Mesenteric fat pad (tissue), 1 donor: ENCODE results near the gene ZNF12. TPM values are rescaled to one million over a fixed set of nuclear protein-coding genes. Genes with fewer than 3 reads are reported as not detected.
"Not testable (repeated sequence)": the region's sequence is repeated elsewhere in the genome, so short reads cannot be mapped to it uniquely, and the experiment has no call there.

ENCODE experiments used
- DNase-seq: peaks from one replicate; pipeline ENCODE4 v3.0.0-alpha.2; 2020; ENCODE audit warnings: low spot score
- long read RNA-seq: library from polyadenylated mRNA; unstranded; transcript quantifications from one replicate; pipeline ENCODE4 v2.0.0, GENCODE V29; 2020
- total RNA-seq: library from RNA; stranded (reverse); fragmentation: NEBNext Ultra II Directional; extraction: Animal tissue kit (Norgen Biotek cat#: 25700); gene quantifications from one replicate; pipeline ENCODE4 v1.2.1, GENCODE V29; 2021
- donor health status: DM: yes; HTN: yes; CAD: no.

Gene ZNF12
- total RNA-seq, result 16.6 TPM
- long read RNA-seq, partial matches to known transcripts, result 0 of 1 reads
- long read RNA-seq, other reads (novel, unspliced or antisense), result 1 of 1 reads

DNA sequence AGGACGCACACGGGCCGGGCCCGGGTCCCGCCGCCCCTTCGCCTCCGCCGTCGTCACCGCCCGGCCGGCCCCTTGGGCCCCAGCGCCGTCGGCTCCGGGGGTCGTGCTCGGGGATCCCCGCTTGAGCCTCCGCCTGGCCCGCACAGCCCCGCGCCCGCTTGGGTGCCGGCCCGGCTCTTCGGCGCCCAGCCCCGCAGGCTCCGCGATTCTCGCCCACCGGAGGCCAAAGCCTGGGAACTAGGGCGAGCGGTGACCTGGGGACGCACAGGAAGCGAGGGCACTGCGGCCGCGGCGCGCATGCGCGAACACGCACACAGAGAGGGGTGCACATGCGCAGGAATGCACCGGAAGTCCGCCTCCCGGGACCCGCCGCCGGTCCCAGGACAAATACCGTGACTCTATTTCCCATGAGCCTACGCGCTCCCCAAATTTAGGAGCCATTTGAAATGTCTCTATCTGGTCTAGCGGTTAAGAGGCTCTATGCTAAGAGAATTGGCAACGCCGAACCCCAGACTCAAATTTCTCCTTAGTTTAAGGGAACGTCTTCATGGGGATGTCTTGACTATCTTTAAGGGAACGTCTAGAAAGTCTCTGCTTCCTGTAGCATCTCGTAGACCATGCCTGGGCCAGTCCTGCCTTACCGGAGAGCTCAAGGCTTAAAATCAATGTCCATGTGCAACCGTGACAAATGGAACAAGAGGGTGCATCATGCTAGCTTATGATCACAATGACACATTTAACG, at the start of gene ZNF12:
ZNF12 (minus strand) TSS at position 282 of the 742 bp plus-strand sequence. CDS start 1,774 bp downstream, outside the sequence.
- DNase-seq, result peak; percentile 99

DNA sequence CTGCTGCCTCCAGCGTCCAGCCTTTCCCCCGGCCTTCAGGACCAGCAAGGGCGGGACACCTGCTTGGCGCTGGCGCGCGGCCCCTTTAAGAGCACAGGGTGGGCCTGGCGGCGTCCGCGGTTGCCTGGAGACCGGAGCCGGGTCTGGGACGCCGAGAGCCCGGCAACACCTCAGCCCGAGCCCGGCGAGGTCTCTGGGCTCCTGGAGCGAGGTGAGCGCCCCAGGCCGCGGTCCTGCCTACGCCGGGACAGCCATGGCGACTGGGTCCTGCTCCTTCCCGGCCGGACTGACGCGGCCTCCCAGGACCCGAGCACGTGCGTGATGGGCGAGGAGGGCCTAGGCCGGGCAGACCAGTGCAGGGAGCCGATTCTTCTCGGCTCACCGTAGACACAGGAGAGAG, 47.2 kb upstream of the ZNF12 start, which contains the start of gene RSPH10B2:
RSPH10B2 (plus strand) TSS at position 140 of the 400 bp plus-strand sequence. CDS start 3,575 bp downstream, outside the sequence.
- DNase-seq, result not testable (repeated sequence)

DNA sequence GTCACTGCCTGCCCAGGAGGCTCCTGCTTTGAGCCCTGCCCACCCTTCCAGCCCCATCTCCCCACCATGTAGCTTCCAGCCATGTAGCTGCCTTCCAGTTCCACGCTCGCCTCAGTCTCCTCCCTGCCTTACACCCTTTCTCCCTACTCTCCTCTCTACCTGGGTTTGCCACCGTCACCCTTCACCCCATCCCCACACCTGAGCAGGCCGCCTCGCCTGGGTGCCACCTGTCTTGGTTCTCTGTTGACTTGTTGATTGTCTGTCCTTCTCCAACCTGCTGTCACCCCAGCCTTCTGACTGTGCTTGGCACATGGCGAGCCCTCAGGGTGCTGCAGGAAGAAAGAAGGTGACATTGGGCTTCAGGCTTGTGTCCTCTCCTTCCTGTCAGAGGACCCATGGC, 43.4 kb upstream of the ZNF12 start:
- not testable (repeated sequence) for DNase-seq

DNA sequence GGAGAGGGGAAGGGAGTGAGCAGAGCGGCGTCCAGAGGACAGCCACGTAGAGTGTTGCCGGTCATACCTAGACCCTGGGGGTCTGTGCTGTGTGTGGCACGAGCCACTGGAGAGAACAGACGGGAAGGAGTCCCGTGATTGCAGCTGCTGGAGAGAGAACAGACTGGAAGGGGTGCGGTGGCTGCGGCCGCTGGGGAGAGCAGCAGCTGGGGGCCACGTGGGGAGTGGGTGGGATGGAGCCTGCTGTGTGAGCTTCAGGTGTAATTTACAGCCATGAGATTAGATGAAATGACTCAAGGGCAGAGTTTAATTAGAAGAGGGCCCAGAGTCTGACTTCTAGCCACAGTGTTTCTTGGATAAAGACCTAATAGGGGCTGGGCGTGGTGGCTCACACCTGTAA, 42.6 kb upstream of the ZNF12 start:
- DNase-seq, result not testable (repeated sequence)

DNA sequence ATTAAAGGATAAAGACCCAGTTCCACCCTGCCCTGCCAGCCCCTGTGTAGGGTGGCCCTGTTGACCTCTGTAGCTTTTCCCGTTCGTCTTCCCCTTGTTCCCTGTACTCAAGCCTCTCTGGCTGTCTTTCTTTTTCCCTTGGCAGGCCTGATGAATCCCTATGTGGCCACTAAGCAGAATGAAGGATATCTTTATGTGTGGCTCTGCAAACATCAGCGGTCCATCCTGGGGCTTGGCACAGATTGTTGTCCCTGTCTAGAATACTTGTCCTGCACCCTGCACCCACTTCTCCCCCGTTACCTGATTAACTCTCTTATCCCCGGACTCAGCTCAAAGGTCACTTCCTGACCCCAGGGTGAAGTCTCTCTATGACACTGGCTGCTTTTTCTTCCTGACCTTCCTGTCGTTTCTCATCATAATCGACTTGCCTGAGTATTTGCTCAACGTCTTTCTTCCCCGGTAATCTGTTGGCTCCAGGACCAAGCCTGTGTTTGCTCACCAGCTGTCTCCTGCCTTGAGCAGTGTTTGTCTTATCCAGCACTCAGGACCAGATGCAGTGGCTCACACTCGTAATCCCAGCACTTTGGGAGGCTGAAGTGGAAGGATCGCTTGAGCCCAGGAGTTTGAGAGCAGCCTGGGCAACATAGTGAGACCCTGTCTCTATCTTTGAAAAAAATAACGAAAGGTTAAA, 37.8 kb upstream of the ZNF12 start:
- not testable (repeated sequence) for DNase-seq

DNA sequence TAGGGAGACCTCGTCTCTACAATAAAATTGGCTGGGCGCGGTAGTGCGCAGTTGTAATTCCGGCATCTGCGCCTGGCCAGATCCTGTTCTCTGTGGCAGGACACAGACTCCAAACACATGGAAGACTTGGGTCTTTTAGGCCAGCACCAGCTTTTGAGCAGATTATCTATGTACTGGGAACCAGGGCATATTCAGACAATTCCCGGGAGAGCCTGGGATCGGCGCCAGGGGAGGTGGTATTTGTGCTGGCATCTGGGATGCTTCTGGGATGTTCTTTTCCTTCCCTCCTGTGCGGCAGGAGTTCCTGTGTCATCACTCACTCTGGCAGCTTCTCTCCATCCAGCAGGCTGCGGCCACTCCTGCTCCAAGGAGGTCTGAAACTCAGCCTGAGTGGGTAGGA, 31.7 kb upstream of the ZNF12 start:
- not testable (repeated sequence) for DNase-seq

DNA sequence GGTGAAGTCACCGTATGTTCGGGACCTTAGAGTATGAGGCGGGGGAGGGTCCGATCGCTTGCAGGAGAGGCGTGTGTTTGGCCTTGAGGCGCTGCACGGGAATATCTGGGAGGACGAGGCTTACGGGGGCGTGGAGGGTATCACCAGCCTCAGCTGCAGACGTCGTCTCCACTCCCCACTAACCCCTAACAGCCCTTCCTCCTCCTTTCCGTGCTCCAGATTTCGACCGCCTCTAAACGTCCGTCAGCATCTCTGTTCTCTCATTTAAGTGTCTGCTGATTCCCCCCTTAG, 23.5 kb upstream of the ZNF12 start:
- DNase-seq, result no peak

DNA sequence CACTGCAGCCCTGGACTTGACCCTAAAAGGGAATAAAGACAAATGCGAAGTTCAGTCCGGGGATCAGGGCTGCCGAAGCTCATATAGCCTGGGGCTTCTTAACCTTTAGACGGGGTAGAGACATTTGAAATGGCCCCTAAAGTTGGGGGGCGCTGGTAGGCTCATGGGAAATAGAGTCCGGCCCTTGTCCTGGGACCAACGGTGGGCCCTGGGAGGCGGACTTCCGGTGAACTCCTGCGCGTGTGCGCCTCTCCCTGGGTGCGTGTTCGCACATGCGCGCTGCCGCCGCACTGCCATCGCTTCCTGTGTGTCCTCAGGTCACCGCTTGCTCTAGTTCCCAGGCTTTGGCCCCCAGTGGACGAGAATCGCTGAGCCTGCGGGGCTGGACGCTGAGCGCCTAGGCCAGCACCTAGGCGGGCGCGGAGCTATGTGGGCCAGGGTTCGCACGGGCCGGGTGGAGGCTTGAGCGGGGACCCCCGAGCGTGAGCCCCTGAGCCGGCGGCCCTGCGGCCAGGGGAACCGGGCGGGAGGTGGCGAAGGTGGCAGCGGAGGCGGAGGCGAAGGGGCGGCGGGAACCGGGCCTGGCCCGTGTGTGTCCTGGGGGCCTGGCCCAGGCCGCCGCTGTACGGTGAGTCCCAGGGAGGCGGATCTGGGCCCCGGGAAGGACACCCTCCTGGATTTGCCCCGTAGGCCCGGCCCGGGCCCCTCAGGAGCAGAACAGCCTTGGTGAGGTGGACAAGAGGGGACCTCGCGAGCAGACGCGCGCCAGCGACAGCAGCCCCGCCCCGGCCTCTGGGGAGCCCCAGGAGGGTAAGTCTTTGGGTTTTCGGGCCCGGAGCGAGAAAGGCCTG, 23.0 kb upstream of the ZNF12 start:
- peak; percentile 95 for DNase-seq

DNA sequence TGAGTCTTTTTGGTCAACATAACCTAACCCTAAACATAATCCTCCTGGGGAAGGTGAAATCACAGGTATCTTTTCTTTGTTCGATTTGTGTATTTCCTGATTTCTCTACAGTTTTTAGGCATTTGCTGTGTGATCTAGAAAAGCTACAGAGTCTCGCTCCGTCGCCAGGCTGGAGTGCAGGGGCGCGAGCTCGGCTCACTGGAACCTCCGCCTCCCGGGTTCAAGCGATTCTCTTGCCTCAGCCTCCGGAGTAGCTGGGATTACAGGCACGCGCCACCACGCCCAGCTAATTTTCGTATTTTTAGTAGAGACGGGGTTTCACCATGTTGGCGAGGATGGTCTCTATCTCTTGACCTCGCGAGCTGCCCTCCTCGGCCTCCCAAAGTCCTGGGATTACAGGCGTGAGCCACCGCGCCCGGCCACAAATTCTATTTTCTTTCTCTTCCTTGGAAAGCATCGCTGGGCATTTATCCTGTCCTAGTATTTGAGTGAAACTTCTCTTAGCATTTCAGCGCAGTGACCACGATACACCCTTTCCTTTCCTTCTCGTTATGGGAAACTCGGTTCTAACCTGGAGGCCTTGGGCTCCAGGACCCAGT, 22.2 kb upstream of the ZNF12 start:
- not testable (repeated sequence) for DNase-seq

DNA sequence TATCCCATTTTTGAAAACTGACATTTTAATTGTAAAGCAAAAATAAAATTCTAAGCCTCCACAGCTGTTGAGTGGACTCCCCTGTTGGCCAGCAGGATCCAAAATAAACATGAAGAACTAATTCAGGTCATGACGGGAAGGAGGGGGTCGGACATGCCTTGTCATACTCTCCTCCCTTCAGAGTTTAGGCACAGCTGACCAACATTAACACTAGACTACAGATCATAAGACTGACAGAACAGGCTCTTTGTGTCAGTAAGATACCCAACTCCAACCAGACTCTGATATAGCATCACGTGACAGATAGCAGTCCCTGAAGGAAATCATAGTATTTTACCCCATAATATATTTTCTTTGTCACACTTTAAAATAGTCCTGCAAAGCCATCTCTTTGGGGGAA, 20.9 kb upstream of the ZNF12 start:
- DNase-seq, result no peak

DNA sequence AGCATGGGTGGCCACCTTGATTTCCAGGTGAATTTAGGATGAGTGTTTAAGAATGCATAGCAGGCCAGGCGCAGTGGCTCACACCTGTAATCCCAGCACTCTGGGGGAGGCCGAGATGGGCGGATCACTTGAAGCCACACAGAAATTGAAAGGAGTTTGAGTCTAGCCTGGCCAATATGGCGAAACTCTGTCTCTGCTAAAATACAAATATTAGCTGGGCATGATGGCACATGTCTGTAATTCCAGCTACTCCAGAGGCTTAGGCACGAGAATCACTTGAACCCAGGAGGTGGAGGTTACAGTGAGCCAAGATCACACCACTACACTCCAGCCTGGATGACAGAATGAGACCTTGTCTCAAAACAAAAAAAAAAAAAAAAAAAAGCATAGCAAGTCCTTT, 19.6 kb upstream of the ZNF12 start:
- DNase-seq, result not testable (repeated sequence)

DNA sequence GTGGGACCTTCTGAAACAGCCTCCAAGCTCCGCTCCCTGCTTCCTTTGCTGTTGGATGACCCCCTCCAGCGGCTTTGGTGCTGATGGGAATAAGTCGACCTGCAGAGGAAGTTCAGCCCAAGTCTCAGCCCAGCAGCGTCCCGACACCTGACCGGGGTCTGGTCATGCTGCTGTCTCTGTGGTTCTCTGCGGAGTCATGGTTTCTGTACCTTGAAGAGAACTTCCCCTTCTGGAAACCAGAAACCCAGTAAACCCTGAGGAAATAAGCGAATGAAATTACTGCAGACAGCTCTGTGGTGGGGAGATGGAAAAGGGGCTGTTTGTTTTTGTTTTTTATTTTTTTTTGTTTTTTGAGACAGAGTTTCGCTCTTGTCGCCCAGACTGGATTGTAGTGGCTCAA, 18.3 kb upstream of the ZNF12 start:
- DNase-seq, result no peak

DNA sequence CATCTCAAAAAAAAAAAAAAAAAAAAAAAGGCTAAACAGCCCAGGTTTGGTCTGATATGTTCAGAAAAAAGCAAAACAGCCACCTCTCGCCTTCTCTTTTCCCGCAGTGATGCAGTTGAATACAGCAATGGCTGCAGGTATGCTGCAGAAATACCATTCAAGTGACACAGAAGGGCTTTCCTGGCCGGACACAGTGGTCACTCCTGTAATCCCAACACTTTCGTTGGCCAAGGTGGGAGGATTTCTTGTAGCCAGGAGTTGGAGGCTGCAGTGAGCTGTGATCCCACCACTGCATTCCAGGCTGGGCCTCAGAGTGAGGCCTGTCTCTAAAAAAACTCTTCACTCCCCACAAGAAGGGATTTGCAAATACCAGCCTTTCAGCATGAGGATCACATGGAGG, 17.6 kb upstream of the ZNF12 start:
- DNase-seq, result not testable (repeated sequence)

DNA sequence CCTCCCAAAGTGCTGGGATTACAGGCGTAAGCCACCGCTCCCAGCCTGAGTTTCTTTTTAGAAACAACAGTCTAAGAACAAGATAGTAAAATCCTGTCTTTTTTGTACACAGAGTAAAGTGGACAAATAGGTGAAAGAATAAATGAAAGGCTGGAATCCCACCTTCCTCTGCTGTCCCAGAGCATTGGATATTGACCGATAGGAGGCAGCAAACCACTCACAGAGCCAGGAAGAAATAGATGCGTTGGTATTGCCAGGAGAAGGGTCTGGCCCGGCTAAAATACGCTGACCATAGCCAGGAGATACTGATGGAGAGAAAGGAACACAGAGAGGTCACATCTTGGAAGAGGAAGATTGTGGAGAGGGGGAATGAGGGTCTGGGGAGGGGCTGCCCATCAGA, 11.4 kb upstream of the ZNF12 start:
- DNase-seq, result no peak

DNA sequence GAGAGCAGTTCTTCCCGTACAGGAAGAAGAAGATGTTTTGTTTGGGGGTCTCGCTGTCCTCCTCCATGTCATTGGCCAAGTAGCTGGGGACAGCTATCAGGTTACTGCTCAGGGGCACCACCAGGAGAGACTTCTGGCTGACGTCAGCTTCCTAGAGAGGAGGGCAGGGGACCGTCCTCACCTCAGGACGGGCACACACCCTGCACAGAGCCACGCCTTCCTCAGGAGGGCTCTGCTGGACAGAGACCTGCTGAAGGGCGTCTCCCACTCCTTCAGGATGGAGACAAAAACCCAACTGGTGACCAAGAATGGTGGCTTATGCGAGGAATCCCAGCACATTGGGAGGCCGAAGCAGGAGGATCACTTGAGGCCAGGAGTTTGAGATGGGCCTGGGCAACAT, 9.2 kb upstream of the ZNF12 start:
- not testable (repeated sequence) for DNase-seq

DNA sequence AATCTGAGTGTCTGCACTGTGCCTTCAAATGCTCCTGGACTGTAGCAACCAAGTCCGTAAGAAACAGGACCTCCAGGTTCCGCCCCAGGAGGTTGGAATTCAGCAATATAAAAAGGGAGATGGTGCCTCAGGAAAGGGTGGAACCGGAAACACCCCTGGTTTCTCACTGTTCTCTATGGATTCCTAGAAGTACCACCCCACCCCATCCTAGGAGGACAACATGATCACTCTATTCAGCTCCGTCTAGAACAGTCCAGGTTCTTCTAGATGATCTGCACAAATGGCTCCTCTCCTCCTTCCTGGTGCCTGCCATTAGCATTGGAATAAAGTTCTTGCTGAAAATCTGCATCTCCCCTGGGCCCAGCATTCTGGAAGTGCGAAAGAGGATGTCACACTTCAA, 7.6 kb upstream of the ZNF12 start:
- DNase-seq, result no peak

DNA sequence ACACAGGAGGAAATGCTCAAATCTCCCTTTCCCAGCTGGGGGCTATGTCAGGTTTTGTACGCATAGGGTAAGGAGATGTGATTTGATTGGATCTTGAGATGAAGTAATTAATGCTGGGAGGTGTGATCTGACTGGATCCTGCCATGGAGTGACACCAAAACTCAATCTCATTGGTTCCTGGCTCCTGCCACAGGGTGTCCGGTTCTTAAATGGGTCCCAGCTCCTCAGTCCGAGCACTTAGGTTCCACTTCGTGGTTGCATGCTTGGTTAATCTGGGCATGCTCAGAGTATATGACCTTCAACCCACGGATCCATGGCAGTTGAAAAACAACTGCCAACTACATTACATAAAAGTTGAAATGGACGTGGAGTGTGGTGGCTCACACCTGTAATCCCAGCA, 3.1 kb upstream of the ZNF12 start:
- no peak for DNase-seq

DNA sequence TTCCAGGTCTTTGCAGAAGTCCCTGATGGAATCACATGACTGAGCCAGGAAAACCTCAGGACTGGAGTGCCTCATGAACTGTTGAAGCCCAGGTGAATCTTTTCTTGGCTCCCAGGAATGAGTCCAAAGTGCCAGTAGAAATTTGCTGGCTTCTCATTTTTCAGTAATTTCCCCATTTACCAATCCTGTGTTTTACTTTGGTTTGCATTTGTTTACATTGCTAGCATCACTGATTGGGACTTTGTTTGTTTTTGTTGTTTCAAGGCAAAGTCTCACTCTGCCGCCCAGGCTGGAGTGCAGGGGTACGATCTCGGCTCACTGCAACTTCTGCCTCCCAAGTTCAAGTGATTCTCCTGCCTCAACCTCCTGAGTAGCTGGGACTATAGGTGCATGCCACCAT, 1.6 kb upstream of the ZNF12 start:
- DNase-seq, result no peak

DNA sequence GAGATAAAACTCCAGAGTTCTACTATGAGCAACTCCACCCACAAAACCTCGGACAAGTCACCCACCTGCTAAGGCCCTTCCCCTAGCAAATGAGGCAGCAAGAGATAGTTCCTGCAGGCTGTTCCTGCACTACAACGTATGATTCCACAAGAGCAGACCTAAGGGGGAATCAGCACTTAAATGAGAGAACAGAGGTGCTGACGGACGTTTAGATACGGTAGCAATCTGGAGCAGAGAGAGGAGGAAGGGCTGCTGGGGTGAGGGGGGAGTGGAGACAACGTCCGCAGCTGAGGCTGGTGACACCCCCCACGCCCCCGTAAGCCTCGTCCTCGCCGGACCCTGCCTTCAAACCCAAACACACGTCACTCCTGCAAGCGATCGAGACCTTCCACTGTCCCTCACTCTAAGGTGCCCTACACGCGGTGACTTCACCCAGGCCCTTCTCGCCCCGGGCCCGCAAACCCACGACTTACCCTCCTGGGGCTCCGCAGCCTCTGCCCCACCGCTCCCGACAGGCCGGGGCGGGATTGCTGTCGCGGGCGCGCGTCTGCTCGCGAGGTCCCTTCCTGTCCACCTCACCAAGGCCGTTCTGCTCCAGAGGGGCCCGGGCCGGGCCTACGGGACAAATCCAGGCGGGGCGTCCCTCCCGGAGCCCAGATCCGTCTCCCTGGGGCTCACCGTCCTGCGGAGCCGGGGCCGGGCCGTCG, 635 bp downstream of the ZNF12 start:
- DNase-seq, result no peak

DNA sequence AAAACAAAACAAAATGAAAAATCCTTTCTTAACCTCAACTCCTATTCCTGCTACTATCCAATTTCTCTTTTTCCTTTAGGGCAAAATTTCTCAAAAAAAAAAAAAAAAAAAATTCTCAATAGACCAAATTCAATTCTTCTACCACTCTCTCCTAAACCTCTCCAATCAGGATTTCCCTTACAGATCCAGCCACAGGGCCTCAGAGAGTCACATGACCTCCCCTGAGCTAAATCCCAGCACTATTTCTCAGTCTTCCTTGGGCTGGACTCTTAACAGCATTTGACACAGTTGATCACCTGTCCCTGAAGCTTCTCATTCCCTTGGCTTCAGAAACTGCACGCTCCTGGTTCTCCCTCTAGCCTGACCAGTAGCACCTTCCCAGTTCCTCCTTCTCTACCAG, 4.9 kb downstream of the ZNF12 start:
- no peak for DNase-seq

DNA sequence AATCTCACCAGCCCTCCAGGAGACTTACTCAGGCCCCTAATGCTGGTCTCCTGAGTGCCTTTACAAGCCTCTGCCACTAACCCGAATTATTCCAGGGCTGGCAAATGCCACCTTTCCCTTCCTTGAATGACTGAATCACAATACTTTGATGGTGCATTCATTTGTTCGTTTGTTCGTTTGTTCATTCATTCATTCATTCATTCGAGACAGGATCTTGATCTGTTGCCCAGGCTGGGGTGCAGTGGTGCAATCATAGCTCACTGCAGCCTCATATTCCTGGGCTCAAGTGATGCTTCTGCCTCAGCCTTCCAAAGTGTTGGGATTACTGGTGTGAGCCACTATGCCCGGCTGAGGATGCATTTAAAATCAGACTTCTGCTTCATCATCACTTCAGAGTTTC, 6.0 kb downstream of the ZNF12 start:
- DNase-seq, result no peak
